Left hindlimb (tissue), 1 donor: ENCODE measurements around the gene CDC14A.

ENCODE experiments used
- DNase-seq: peaks from one replicate; pipeline ENCODE4 v3.0.0-alpha.2; 2018

The CDC14A gene

GRCh38 chr1:100543640-100544039, 191.3 kb downstream of the CDC14A start:
- DNase-seq = no peak

DNA sequence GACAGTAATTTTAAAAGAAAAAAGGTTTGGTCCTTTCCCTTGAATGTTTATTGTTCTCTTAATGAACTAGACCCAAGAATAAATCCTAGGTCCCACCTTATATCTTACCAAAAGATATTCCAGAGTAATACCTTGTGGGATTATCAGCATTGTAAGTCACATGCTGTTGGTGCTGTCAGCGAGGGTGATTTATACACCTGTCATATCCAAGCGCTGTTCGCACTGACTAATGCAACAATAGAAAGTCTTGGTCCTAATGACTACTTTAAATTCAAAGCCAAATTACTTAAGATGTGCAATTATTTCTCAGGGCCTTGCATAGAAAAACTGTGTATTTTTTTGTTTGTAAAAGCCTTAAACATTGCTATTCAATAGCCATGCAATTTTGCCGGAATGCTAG, 192.5 kb downstream of the CDC14A start:
- no peak for DNase-seq

DNA sequence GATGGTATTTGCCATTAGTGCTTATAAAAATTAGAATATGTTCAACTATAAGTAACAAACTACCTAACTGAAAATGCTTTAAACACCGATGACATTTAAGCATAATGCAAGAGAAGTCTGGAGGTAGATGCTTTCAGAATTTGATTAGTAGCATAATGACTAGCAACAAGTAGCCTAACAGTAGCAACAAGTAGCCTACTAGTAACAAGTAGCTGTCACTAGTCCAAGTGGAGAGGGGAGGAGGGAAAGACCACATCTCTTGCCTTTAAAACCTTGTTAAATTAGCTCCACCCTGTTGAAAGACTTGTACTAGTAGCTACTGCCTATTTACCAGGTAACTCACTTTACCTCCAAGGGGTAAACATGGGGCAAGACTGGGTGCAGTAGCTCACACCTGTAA, 193.5 kb downstream of the CDC14A start:
- DNase-seq = no peak

DNA sequence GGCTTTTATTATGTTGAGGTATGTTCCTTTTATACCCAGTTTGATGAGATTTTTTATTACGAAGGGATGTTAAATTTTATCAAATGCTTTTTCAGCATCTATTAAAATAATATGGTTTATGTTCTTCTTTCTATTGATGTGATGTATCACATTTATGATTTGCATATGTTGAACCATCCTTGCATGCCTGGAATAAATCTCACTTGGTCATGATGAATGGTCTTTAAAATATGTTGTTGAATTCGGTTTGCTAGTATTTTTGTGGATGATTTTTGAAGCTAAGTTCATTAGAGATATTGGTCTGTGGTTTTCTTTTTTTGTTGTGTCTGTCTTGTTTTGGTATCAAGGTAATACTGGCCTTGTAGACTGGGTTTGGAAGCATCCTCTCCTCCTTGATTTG, 199.7 kb downstream of the CDC14A start:
- DNase-seq = no peak

- DNase-seq = no peak
Measured at GRCh38 chr1:100552922-100553321, 200.6 kb downstream of the CDC14A start.

DNA sequence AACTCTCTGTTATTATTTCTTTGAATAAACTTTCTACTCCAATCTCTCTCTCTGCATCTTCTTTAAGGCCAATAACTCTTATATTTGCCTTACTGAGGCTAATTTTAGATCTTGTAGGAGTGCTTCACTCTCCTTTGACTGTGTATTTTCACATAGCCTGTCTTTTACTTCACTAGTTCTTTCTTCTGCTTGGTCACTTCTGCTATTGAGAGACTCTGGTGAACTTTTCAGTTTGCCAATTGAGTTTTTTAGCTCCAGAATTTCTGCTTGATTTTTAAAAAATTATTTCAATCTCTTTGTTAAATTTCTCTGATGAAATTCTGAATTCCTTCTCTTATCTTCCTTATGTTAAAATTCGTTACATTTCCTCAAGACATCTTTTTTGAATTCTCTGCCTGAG, 203.9 kb downstream of the CDC14A start:
- DNase-seq = no peak

DNA sequence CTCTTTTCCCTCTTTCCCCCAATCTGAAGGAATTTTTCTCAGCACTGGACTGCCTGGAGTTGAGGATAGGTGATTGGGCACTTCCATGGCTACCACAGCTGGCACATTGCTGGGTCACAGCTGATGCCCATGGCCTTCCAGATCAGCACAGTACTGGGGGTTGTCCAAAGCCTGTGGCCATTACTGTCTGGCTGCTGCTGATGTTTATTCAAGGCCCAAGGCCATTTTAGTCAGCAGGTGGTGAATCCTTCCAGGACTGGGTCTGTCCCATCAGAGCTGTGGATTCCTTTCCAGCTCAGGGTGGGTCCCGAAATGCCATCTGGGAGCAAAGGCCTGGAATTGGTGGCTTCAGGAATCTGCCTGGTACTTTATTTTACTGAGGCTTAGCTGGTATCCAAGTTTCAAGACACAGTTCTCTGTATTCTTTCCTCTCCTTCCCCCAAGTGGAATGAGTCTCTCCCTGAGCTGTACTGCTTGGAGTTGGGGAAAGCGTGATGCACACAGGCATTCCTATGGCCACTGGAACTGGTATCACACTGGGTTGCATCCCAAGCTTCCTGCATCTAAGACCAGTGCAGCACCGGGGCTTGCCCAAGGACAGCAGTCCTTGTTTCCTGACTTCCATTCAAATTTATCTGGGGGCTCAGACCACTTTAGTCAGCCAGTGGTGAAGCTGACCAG, 204.8 kb downstream of the CDC14A start:
- no peak for DNase-seq

- DNase-seq = peak; percentile 21
Measured at GRCh38 chr1:100557606-100557953, 205.3 kb downstream of the CDC14A start.

GRCh38 chr1:100565533-100565932, 213.2 kb downstream of the CDC14A start:
- no peak for DNase-seq

GRCh38 chr1:100565937-100566699, 213.8 kb downstream of the CDC14A start:
- no peak for DNase-seq

DNA sequence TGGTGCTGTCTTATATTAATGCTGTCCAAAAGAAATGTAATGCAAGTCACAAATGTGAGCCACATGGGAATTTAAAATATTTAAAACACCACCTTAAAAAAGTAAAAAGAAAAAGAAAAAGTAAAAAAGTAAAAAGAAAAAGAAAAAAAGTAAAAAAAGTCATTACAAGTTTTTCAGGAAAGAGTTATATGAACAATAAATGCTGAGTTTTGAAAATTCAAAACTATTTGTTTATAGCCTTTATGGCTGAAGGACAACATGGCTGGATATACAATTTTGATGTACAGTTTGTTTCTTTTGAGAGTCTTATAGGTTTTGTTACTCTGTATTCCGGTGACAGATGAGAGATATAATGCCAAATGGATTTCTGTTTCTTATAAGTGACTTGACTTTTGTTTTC, 214.8 kb downstream of the CDC14A start:
- no peak for DNase-seq
